Activated naive CD8-positive, alpha-beta T cell treated with anti-CD3 and anti-CD28 coated beads, Interleukin-2, amount 10 ng/mL, durations not matched to agents 7 days and 5 days (primary cell): Measurements from ENCODE around the gene SELENON. TPM values are rescaled to one million over a fixed set of nuclear protein-coding genes. Genes with fewer than 3 reads are reported as not detected.
A peak's percentile ranks its signal among the peaks of the same experiment; 100 is the strongest.

Experiments used
- ATAC-seq: fragments of 150-1000 bp; cut with Tn5 transposase; one replicate; pipeline ENCODE4 v1.10.0; 2021; ENCODE audit warnings: low read depth, moderate library complexity
- POLR2A ChIA-PET: fragments of 350-600 bp; sonication (Branson Sonifier 250); formaldehyde crosslinking; loops from one replicate; lab custom pipeline; 2021; ENCODE audit warnings: antibody characterized with exemption; lab: Charles Lee
- DNase-seq: peaks from one replicate; pipeline ENCODE4 v3.0.0; 2021
- H3K27ac Mint-ChIP-seq: one replicate; pipeline ENCODE4 v1.8.0; 2022; ENCODE audit warnings: mild to moderate bottlenecking, mixed read lengths
- H3K27me3 Mint-ChIP-seq: one replicate; pipeline ENCODE4 v1.8.0; 2022; ENCODE audit warnings: mild to moderate bottlenecking, moderate library complexity, mixed read lengths
- H3K36me3 Mint-ChIP-seq: one replicate; pipeline ENCODE4 v1.8.0; 2021; ENCODE audit warnings: mild to moderate bottlenecking, mixed read lengths
- H3K4me1 Mint-ChIP-seq: one replicate; pipeline ENCODE4 v1.8.0; 2021; ENCODE audit warnings: mixed read lengths
- H3K4me3 Mint-ChIP-seq: one replicate; pipeline ENCODE4 v1.8.0; 2022; ENCODE audit warnings: mild to moderate bottlenecking, moderate library complexity, mixed read lengths
- H3K9me3 Mint-ChIP-seq: one replicate; pipeline ENCODE4 v1.8.0; 2021; ENCODE audit warnings: mixed read lengths
- total RNA-seq, 2 experiments: library from RNA; stranded (reverse); gene quantifications; one replicate each; pipeline ENCODE4 v1.2.3, GENCODE V29; 2021

The SELENON gene
- total RNA-seq, 2 experiments from 2014 or later: 10.3 to 11.4 TPM

DNA sequence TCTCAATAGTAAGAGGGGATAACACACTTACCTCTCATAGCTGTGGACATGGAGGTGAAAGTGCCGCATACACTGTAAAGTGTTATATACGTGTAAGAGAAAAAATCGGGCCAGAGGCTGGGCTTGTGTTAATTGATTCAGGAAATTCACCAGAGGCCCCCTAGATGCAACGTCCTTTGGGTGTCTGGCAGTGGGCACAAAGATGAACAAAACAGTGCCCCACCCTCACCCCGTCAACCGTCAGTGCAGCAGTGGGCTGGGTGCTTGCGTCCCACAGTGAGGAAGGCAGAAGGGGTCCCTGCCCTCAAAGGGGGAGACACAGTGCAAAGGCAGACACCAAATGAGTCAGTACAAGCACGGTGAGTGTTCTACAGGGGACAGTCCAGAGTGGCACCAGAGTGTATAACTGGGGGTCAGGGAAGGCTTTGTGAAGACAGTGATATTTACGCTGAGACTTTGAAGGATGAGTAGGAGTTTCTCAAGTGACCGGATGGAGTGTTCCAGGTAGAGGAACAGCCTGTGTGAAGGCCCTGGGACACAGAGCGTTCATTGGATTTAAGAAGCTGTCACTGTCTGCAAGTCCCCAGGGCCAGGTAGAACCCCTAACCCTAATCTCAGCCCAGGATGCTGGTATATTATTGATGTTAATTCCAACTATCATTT lies 13.2 kb downstream of the SELENON start:
- no peak for ATAC-seq
- Mint-ChIP-seq H3K9me3 (no peaks in the 10 kb centered on the region), H3K36me3 (no peaks in the 10 kb centered on the region), H3K4me3 (no peak overlapping the region), H3K27me3 (no peaks in the 10 kb centered on the region), H3K4me1 (peaks cover 6% of the 10 kb centered on the region), H3K27ac (no peak overlapping the region)
- POLR2A ChIA-PET: no interaction called here
- DNase-seq: no peak

DNA sequence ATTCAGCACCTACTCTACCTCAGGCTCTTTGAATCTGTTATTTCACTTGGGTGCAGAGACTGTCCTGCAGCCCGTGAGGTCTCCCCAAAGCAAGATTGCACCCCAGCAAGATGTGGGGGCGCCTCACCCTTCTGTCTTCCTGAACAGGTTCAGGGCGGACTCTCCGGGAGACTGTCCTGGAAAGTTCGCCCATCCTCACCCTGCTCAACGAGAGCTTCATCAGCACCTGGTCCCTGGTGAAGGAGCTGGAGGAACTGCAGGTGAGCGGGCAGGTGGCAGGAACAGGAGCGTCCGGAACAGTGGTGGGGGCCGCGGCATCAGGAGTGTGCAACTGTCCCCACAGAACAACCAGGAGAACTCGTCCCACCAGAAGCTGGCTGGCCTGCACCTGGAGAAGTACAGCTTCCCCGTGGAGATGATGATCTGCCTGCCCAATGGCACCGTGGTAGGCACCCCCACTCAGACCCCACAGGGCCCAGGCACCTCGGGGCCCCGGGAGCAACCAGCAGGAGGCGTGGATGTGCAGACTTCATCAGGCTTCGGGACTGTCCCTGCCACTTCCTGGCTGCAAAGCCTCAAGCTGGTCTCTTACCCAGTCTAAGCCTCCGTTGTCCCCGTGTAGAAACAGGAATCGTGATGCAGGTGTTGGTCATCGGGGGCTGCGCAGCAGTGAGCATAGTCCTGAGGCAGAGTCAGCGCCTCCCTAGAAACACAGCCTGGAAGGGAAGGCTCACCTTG lies 13.9 kb downstream of the SELENON start:
- DNase-seq: peak; percentile 27
- POLR2A ChIA-PET: no interaction called here

DNA sequence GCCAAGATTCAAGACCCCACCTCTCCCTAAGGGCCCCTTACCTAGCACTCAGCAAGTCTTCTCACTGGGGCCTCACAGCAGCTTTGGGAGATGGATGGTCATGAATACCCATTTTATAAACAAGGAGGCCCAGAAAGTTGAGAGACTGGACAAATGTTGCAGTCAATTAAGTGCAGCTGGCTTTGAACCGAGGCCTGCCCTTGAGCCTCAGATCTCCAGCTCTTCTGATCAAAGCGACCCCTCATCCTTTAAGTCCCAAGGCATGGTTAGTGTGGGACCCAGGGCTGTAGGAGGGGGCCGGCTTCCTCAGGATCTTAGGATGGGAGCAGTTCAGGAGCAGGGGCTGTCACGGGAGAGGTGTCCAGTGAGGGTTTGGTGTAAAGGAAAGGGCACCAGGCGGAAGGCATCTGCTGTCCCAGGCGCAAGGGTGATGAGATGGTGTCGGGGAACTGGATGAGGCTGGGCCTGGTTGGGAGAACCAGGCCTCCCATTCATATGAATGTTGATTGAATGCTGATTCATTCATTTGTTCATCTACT lies 14.6 kb downstream of the SELENON start:
- no peaks in the 10 kb centered on the region for H3K9me3 Mint-ChIP-seq
- no peaks in the 10 kb centered on the region for H3K27me3 Mint-ChIP-seq
- DNase-seq (peak; percentile 9), ATAC-seq (no peak)
- H3K36me3 Mint-ChIP-seq: no peaks in the 10 kb centered on the region
- POLR2A ChIA-PET: no interaction called here
- H3K4me3 Mint-ChIP-seq: no peak overlapping the region
- H3K27ac Mint-ChIP-seq: no peak overlapping the region
- peaks cover 18% of the 10 kb centered on the region for H3K4me1 Mint-ChIP-seq

More for the DNA sequence above, 13.9 kb downstream of the SELENON start:
- no peak overlapping the region for H3K27ac Mint-ChIP-seq
- no peaks in the 10 kb centered on the region for H3K36me3 Mint-ChIP-seq
- H3K9me3 Mint-ChIP-seq: no peaks in the 10 kb centered on the region
- H3K27me3 Mint-ChIP-seq: no peaks in the 10 kb centered on the region
- H3K4me3 Mint-ChIP-seq: no peak overlapping the region
- ATAC-seq: no peak
- peaks cover 13% of the 10 kb centered on the region for H3K4me1 Mint-ChIP-seq

DNA sequence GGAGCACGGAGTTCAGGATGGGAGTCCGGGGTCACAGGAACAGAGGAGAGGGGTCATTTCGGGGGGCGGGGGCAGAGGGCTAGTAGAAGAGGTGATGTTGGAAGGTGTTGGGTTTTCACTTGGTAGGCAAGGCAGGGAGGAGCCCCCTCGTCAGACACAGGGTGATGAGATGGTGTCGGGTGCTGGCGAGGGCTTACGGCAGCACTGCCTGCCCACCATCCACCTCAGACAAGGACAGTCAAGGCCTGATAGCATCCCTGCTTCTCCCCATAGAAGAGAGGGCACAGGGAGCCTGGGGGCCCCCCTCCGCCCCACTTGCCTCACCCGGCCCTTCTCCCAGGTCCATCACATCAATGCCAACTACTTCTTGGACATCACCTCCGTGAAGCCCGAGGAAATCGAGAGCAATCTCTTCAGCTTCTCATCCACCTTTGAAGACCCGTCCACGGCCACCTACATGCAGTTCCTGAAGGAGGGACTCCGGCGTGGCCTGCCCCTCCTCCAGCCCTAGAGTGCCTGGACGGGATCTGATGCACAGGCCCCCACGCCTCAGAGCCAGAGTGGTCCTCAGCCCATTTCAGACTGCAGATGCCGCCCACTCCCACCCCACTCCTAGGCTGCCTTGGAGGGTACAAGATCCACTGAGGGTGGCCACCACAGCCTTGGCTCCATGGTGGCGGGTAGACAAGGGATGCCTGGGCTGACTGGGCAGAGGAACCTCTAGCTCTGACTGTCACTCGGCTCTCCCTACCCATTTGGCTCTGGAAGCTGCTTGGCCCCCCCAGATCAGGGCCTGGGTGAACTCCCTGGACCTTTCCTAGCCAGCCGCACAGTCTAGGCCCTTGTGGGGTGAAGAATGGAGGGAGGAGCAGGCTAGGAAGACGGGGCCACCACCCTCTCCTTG lies 15.5 kb downstream of the SELENON start:
- Mint-ChIP-seq H3K36me3 (no peaks in the 10 kb centered on the region), H3K27me3 (no peaks in the 10 kb centered on the region), H3K4me1 (peaks cover 18% of the 10 kb centered on the region), H3K4me3 (no peak overlapping the region), H3K27ac (no peak overlapping the region), H3K9me3 (no peaks in the 10 kb centered on the region)
- POLR2A ChIA-PET: no interaction called here
- ATAC-seq (no peak), DNase-seq (no peak)

DNA sequence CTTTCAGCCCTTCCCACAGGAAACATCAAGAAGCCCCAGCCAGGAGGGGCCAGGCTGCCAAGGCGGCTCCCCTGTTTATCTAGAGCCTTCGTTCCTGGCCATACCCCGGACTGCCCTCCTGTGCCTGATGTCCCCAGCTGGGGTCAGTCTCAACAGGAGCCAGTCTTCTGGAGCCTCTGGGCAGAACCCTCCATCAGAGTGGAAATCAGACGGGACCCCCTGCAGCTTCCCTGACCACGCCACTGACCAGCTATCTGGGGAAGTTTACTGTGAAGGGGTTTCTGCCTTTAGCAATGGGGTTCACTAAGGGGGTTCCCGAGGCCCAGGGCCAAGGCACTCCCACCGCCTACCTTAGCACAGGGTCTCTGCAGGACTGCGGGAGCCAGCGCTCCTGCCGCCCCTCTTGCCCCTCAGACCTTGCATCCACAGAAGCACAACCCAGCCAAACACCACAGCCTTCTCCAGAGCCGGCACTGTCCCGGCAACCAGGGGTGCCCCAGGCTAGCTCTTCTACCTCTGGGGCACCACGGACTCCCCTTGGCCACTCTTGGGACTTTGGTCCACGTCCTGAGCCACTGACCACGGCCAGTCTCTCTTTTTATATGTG lies 16.2 kb downstream of the SELENON start:
- POLR2A ChIA-PET: no interaction called here
- H3K4me3 Mint-ChIP-seq: no peak overlapping the region
- no peak for DNase-seq
- H3K4me1 Mint-ChIP-seq: peaks cover 21% of the 10 kb centered on the region
- H3K27ac Mint-ChIP-seq: no peak overlapping the region
- no peak for ATAC-seq
- H3K27me3 Mint-ChIP-seq: no peaks in the 10 kb centered on the region
- no peaks in the 10 kb centered on the region for H3K9me3 Mint-ChIP-seq
- H3K36me3 Mint-ChIP-seq: peaks cover 5% of the 10 kb centered on the region

DNA sequence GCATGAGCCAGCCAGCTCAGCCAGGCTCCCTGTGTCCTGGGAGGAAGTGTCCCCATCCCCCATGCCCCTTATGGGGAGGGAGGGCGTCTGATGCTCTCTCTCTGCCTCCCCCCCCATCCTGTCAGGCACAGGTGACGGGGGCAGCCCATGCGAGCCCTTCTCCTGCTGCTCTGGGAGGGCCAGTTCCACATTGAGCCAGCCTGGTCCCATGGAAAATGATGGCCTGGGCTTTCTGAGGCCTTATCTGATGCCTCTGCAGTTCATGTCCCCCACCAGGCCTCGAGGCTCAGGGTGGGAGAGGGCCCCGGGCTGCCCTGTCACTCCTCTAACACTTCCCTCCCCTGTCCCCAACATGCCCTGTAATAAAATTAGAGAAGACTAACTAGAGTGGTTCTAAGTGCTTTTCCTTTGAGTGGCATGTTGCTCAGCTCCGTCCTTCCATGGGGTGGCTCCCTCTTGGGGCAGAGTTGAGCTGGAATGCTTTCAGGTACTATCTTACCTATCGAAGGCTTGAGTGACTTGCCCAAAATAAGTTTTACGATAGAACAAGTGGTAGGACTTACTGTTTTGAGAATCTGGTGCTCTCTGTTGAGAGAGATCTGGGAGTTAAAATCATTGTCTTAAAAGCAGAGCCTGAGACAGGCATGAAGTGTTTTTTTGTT lies 18.0 kb downstream of the SELENON start:
- ATAC-seq: no peak

DNA sequence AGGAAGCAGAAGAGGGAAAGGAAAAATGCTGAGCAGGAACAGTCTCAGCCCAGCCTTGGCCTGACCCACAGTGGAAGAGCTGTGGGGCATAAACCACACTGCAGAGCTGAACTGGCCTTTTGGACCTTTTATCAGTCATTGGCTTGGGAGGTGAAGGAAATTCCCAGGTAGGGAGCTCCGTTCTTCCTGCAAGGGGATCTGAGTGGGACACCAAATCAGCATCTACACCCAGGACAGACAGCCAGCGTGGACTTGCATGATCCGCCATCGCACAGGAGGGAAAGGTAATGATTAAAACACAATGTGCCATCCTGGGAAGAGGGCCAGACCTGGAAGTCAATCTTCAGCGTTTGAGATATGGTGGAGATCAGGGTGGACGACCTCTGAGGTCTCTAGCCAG lies 18.6 kb downstream of the SELENON start:
- Mint-ChIP-seq H3K27me3 (no peaks in the 10 kb centered on the region), H3K9me3 (no peaks in the 10 kb centered on the region), H3K4me1 (peaks cover 30% of the 10 kb centered on the region), H3K36me3 (peaks cover 12% of the 10 kb centered on the region), H3K27ac (peak overlapping the region; percentile 91), H3K4me3 (peak overlapping the region; percentile 93)
- ATAC-seq: no peak
- POLR2A ChIA-PET: interaction anchor here (0.6 to 2.8 kb wide), 3 partner anchors 18 to 210 kb away, joined by 3 to 17 read pairs (median 13); partner anchors contain the start of genes PAFAH2 and SELENON
- DNase-seq: no peak

More for the DNA sequence above, 18.0 kb downstream of the SELENON start:
- DNase-seq: peak; percentile 25
- Mint-ChIP-seq H3K9me3 (no peaks in the 10 kb centered on the region), H3K27ac (peak overlapping the region; percentile 73), H3K4me3 (peak overlapping the region; percentile 93), H3K27me3 (no peaks in the 10 kb centered on the region), H3K4me1 (peaks cover 30% of the 10 kb centered on the region), H3K36me3 (peaks cover 12% of the 10 kb centered on the region)
- POLR2A ChIA-PET: no interaction called here

DNA sequence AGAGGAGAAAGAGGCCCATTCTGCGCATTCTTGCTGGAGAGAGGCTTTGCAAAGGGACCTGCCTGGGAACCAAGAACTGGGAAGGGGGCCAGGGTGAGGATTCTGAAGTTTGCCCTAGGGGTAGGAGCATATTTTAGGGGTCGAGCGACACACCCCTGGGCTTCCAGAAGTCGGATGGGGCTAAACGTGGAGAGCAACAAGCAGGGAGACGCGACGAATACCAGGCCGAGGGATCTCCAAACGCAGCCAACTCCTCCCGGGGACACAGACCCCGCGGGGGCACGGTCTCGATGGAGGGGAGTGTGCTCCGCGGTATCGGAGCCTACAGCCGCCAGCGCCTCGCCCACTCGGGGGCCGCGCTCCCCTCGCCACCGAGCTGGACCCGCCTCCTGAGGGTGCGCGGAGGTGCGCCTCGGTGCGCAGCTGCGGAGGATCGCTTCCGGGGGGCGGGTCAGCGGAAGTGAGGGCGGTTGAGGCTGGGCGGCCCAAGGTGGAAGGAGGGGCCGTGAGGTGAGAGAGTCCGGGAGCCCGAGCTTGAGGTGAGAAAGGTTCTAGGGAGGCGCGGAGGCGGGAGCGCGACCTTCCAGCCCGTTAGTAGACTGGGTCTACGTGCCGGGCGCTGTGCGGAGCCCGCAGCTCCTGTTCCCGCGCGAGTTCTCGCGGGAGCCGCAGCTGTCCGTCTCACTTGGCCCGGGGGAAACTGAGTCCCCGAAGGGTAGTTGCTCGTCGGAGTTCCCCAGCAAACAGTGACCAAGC lies 19.7 kb downstream of the SELENON start, which contains the start of gene MTFR1L:
Gene MTFR1L (plus strand): TSS at position 464 of the 756 bp plus-strand sequence. CDS start 3,151 bp downstream, outside the sequence.
- Mint-ChIP-seq H3K4me3 (peak within 1 kb of the TSS; percentile 93), H3K36me3 (peaks cover 12% of the 10 kb centered on the region), H3K4me1 (peaks cover 30% of the 10 kb centered on the region), H3K27me3 (no peaks in the 10 kb centered on the region), H3K9me3 (no peaks in the 10 kb centered on the region), H3K27ac (peak within 1 kb of the TSS; percentile 96)
- POLR2A ChIA-PET: interaction anchor here (0.6 to 2.8 kb wide), 17 partner anchors 19 to 588 kb away, joined by 3 to 17 read pairs (median 5); partner anchors contain the start of genes PAFAH2, PAQR7, RSRP1 and SELENON
- ATAC-seq (peak; percentile 83), DNase-seq (peak; percentile 94)

DNA sequence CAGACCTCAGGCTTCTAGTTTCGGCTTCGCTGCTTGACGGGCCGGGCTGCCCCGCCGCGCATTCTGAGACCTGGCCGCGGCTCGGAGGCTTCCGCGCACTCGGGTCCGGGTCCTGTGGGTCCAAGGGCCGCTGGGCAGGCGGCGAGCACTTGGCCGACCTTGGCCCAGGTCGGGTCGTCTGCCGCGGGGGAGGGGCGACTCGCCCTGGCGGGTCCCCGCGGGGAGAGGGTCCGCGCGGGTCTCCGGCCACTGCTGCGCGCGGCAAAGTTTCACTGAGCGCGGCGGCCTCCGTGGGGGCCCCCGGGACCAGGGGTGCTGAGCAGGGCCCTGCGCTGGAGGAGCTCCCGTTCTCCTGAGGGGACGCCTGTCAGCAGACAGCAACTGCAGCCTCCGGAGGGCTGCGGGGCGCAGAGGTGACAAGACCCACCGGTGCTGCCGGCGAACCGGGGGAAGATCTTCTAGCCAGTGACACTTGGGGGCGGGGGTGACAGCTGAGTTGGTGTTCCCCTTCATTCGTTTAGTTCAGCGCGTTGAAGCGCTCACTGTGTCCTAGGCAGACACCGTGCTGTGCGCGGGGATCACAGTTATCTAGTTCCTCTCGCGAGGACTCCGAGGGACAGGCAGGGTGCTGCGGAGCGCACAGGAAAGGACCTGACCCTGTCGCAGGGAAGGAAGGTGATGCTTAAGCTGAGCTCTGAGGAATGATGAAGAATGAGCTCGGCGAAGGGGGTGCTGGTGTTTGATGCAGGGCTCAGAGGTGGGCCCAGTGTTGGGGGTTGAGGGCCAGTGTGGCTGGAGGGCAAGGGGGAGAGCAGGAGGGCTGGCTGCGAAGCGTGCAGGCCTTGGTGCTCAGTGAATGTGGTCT lies 20.5 kb downstream of the SELENON start:
- POLR2A ChIA-PET: interaction anchor here (0.6 to 2.8 kb wide), 15 partner anchors 20 to 573 kb away, joined by 3 to 17 read pairs (median 5); partner anchors contain the start of genes PAFAH2, PAQR7, RSRP1 and SELENON
- Mint-ChIP-seq H3K9me3 (no peaks in the 10 kb centered on the region), H3K36me3 (peaks cover 12% of the 10 kb centered on the region), H3K4me1 (peaks cover 30% of the 10 kb centered on the region), H3K27me3 (no peaks in the 10 kb centered on the region), H3K27ac (peak overlapping the region; percentile 96), H3K4me3 (peak overlapping the region; percentile 93)
- peak; percentile 78 for DNase-seq
- ATAC-seq: peak; percentile 80

DNA sequence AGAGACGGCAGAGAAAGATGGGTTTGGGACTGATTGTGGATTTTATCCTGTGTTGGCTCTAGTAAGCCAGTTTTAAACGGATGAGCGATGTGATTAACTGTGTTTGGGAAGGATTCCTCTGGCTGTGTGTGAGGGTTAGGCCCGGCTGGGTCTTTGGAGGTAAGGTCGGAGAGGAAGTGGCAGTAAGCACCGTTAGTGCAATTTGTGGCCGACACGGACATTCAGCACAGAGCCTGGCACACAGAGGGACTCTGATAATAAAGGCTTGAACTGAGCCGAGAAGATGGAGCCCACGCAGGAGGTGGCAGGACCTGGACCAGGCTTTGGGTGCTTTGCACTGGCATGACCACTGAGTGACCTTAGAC lies 21.1 kb downstream of the SELENON start:
- Mint-ChIP-seq H3K27me3 (no peaks in the 10 kb centered on the region), H3K27ac (peak overlapping the region; percentile 96), H3K9me3 (no peaks in the 10 kb centered on the region), H3K4me1 (peaks cover 30% of the 10 kb centered on the region), H3K4me3 (peak overlapping the region; percentile 88), H3K36me3 (peaks cover 13% of the 10 kb centered on the region)
- POLR2A ChIA-PET: interaction anchor here (1.0 to 2.8 kb wide), 5 partner anchors 53 to 386 kb away, joined by 3 to 17 read pairs (median 9); partner anchors contain the start of genes PAFAH2 and PAQR7
- DNase-seq (no peak), ATAC-seq (no peak)
